GM18508 (cell line): ENCODE results near the gene STRA8.

Source experiments
- ATAC-seq: cut with Tn5 transposase; IDR thresholded peaks from one replicate; pipeline ENCODE4 v1.9.1; 2021; ENCODE audit warnings: moderate number of reproducible peaks; ENCODE audit not compliant: insufficient read depth, unreplicated experiment

STRA8 gene, protein sequence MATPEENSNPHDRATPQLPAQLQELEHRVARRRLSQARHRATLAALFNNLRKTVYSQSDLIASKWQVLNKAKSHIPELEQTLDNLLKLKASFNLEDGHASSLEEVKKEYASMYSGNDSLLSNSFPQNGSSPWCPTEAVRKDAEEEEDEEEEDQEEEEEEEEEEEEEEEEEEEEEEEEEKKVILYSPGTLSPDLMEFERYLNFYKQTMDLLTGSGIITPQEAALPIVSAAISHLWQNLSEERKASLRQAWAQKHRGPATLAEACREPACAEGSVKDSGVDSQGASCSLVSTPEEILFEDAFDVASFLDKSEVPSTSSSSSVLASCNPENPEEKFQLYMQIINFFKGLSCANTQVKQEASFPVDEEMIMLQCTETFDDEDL

DNA sequence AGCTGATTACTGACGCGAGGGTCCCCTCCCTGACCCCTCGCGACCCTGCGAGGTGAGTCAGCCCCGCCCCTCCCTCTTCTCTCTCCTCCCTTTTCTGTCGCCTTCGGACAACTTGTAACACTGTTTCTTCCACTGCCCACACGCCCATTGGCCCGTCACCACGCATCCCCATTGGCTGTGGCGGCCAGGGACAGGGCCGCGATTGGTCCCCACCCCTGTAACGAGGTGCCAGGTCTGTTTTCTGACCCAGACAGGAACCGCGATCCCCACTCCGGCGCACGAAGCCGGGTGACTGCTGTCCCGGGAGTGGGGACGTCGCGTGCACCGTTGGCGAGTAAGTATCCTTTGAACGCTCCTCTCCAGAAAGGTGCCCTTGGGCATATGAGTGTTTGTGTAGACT is at the start of gene STRA8:
Gene STRA8 (plus strand): TSS at position 269 of the 400 bp plus-strand sequence. CDS start 6,687 bp downstream, outside the sequence.
- ATAC-seq, result no peak

DNA sequence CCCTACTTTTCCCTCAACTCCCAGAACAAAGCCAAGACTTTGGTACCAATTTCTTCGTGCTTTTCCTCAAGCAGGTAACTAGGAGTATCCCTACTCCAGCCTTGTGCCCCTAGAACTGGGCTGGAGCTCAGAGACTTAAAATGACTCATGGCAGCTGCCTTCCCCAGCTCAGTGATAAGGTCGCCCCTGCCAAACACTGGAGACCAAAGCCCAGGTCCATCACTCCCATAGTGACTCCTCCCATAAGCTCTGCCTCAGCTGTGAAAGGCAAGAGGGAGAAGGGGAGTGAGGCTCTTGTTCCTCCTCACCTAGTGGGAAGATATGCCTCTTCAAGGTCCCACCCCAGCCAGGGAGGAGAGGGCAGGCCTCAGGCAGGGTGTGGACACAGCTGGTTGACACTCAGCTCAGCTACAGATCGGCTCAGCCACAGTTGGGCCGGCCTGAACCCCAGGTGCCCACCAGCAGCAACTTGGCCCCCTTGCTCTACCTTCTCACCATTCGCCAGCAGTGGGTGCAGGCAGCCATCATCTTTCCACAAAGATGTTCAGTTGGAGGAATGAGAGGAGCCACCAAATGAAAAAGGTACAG is 49.3 kb upstream of the STRA8 start:
- ATAC-seq, result no peak

GRCh38 chr7:135185471-135186260 is 48.0 kb upstream of the STRA8 start:
- ATAC-seq, result no peak

DNA sequence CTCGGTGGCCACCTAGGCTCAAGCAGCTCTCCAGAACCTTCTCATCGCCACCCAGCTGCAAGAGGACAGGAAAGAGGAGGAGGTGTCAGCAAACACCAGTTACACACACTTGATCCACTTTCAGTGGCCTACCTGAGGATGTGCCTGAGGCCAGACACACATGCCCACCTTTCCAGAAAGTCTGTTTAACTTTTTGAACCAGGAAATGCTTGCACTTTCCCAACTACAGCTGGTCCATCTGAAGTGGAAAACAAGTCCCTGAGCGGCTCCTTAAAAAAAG is 47.4 kb upstream of the STRA8 start:
- no peak for ATAC-seq

- peak; percentile 39 for ATAC-seq
These were observed 46.8 kb upstream of the STRA8 start for GRCh38 chr7:135186841-135187253.

DNA sequence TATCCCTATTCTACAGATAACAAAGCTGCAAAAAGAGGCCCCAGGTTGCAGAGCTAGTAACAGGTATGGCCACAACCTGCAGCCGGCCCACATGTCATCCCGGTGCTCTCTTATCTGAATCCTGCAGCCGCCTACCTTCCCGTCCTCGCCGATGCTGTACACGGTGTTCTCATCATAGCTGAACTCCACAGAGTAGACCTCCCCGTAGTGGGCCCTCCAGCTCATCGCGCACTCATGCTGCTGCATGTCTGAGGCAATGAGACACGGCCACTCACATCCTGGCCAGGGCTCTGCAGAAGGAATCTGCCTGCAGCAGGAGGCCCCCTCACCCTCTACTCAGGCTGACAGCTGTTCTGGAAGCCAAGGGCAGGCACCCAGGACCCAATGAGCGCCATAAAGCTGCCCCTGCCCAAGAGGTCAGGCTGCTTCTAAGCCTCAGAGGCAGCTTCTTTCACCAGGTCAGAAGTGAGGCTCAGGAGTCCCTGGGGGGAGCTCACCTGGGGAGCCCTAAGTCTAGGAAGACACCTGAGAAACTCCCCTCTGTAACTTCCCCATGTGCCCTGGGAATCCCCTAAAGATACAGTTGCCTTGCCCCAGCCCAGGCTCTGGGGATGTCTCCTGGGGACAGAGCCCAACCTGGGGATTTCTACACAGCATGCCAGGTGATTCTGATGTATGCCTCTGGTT is 45.2 kb upstream of the STRA8 start:
- ATAC-seq, result no peak

GRCh38 chr7:135189221-135189662 is 44.4 kb upstream of the STRA8 start:
- ATAC-seq, result no peak

- ATAC-seq, result no peak
These were observed 43.7 kb upstream of the STRA8 start for GRCh38 chr7:135189961-135190360.

DNA sequence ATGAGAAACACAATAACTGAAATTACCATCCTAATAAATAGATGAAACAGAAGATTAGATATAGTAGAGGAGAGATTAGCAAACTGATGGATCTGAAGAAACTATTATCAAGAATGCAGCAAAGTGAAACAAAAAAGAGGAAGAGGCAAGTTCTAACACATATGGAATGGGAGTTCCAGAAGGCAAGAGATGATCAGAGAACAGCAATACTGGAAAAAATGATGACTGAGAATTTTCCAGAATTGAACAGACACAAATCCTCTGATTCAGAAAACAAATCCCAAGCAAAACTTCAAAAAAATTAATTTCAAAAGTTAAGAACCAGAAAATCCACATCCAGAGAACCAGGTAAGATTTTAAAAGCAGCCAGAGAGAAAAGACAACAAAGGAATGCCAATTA is 42.9 kb upstream of the STRA8 start:
- no peak for ATAC-seq

DNA sequence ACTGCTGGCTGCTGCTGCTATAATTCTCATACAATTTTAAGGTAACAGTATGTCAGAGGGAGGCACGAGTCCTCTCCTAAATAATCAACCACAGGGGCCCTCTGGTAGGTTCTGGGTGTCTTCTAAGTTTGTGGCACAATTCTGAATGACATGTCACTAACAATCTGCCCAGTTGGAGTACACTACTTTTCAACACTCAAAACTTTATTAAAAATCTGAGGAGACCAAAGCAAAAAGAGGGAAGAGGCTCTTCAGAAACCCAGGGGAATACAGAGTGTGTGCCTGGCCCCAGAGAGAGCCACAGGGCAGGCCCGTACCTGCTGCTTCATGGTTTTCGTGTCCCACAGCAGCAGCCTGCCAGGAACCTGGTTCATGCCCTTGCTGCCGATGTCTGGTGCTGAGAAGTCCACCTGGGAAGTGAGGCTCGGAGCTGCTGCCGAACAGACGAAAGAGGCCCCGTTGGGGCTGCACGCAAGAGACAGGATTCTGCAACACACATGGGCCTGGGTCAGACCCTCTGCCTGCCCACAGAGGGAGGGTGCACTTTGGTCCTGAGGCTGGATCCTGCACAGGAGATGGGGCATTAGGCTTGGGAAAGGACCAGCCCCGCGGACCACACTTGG is 40.6 kb upstream of the STRA8 start:
- ATAC-seq, result no peak

DNA sequence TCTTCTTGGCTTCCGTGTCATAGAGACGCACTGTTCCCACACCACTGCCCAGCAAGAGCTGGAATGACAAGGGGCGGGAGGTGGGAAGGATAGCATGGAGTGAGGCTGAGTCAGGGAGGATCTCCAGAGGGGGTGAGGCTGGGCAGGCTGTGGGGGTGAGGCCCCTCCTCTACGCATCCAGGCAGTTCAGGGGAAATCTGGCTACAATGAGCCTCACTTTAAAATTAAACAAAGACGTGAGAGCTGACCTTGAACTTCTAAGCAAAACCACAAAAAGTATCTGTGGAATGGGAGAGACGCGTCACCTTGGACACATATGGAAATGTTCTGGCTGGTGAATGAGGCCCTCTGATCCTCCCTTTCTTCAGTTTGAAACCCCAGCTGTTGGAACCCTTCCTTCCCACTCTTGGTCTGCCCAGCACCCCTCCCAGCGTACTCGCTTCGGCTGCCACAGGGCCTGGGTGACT is 40.0 kb upstream of the STRA8 start:
- ATAC-seq, result no peak

- no peak for ATAC-seq
These were observed 39.0 kb upstream of the STRA8 start for GRCh38 chr7:135194494-135195095.

- ATAC-seq, result no peak
These were observed 38.5 kb upstream of the STRA8 start for GRCh38 chr7:135195156-135195555.

- no peak for ATAC-seq
These were observed 37.5 kb upstream of the STRA8 start for GRCh38 chr7:135195968-135196629.

GRCh38 chr7:135197343-135197742 is 36.3 kb upstream of the STRA8 start:
- no peak for ATAC-seq

- no peak for ATAC-seq
These were observed 35.6 kb upstream of the STRA8 start for GRCh38 chr7:135197906-135198655.

- ATAC-seq, result no peak
These were observed 34.2 kb upstream of the STRA8 start for GRCh38 chr7:135199439-135199838.

DNA sequence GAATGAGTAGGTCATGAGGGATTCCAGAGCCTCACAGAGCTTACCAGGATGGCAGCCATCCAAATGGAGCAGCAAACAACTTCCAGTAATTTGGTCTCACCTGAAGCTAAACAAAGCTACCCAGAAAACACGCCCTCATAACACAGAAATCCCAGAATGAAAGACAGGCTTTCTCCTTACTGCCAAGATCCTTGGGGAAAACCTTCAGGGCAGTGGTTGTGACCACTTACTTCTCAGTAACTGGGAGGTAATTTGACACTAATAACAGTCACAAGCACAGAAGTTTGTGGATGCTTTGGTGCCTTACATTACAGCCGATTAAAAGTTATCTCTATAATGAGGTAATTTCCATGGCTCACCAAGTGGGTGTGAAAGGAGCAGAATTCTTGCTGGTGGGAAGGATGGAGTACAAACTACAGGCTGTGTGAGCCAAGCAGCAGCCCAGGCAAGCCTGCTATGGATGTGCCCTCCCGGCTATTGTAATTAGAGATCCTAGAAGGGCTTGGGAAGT is 32.8 kb upstream of the STRA8 start:
- ATAC-seq, result no peak
